ENCODE results near the gene SGTA. TPM values are rescaled to one million over a fixed set of nuclear protein-coding genes. Genes with fewer than 3 reads are reported as not detected.
A peak's percentile ranks its signal among the peaks of the same experiment; 100 is the strongest.

Gene SGTA
- 17.4 and 20.6 TPM in 2 replicates for total RNA-seq (2012; rRNA removed)
- polyA plus RNA-seq (2012; rRNA removed), result 72.9 and 89.7 TPM in 2 replicates
- polyA plus RNA-seq (2012; cell fraction: cytosol; rRNA removed), result 87.9 and 139 TPM in 2 replicates
- 60.8 and 101 TPM in 2 replicates for polyA plus RNA-seq (2012; cell fraction: nucleus; rRNA removed; ENCODE audit: low replicate concordance)
- percentile 64 among the genes with signal in this experiment for Bru-seq, nascent RNA
- BruChase-seq, experiment 1, labeled RNA remaining after a 6-hour chase, result percentile 74 among the genes with signal in this experiment
- percentile 65 among the genes with signal in this experiment for BruChase-seq, experiment 2, labeled RNA remaining after a 2-hour chase
- long read RNA-seq, transcript SGTA-201 (12 exons, 2,330 nt), result major isoform, 56 of 95 reads
- long read RNA-seq, partial matches to known transcripts, result 17 of 95 reads
- long read RNA-seq, other reads (novel, unspliced or antisense), result 22 of 95 reads

GRCh38 chr19:2782936-2783780 lies at the start of gene SGTA:
TSS of gene SGTA (minus strand) at chr19:2783273. CDS start at chr19:2769068, 14,205 bp downstream.
- no peak within 1 kb of the TSS for H3K18ac ChIP-seq (ENCODE audit: low read depth, low read length)
- H3K4me1 ChIP-seq (ENCODE audit: control insufficient read depth, insufficient read depth, low read length), result peaks cover 4% of the 10 kb centered on the region; the same call in 1 of the 2 replicates
- peak within 1 kb of the TSS; percentile 64 for H2AK5ac ChIP-seq (ENCODE audit: low read depth, low read length)
- no peaks in the 10 kb centered on the region for H3K9me3 ChIP-seq (ENCODE audit: control insufficient read depth, insufficient read depth, low read length)
- H4K5ac ChIP-seq (ENCODE audit: low read depth, low read length), result peak within 1 kb of the TSS; percentile 9; the same call in 1 of the 2 replicates
- ChIA-PET POLR2A (ENCODE audit: unreplicated experiment) (no interaction called here), CTCF (no interaction called here)
- no peaks in the 10 kb centered on the region for H3K9me1 ChIP-seq (ENCODE audit: insufficient read depth, low read length)
- peak within 1 kb of the TSS; percentile 58 for H3K27ac ChIP-seq (ENCODE audit: insufficient read depth, low read length)
- peak within 1 kb of the TSS; percentile 81 for H3K4me3 ChIP-seq (ENCODE audit: insufficient read depth, low read depth, low read length)
- peak within 1 kb of the TSS; percentile 83 for H3K4ac ChIP-seq (ENCODE audit: low read depth, low read length)
- H3K4me2 ChIP-seq (ENCODE audit: low read depth, low read length), result peak within 1 kb of the TSS; percentile 99
- intact Hi-C loops (cut with micrococcal nuclease), result loop anchor here (2.0 kb wide), 1 partner anchor 42 kb away; the partner anchor contains the start of gene SLC39A3
- in situ Hi-C loops (cut with MboI; ENCODE audit: low sequenced_read_pairs), result no loop called here
- H2AK9ac ChIP-seq (replicated peaks; ENCODE audit: low read depth, low read length, poor library complexity), result peak within 1 kb of the TSS; percentile 96
- DNase-seq (peak; percentile 99), ATAC-seq (ENCODE audit: low read depth) (peak; percentile 76)
- peaks cover 17 to 68% of the 10 kb centered on the region in 2 experiments; a peak in 3 of 4 replicates for H3K79me1 ChIP-seq (ENCODE audit: low read depth in 1 of 2, low read length in 2 of 2)
- peak within 1 kb of the TSS; percentile 25 for H2BK5ac ChIP-seq (ENCODE audit: low read depth, low read length, poor library complexity, severe bottlenecking)
- peak within 1 kb of the TSS; percentile 94 for H2AFZ ChIP-seq (replicated peaks; ENCODE audit: low read length, poor library complexity)
- no TSS peak for BruUV-seq (replicated peaks)
- H4K20me1 ChIP-seq (ENCODE audit: insufficient read depth, low read length), result peaks cover 48% of the 10 kb centered on the region
- H3K14ac ChIP-seq (replicated peaks; ENCODE audit: low read depth, low read length), result peak within 1 kb of the TSS; percentile 77
- H2BK15ac ChIP-seq (ENCODE audit: low read depth, low read length), result peak within 1 kb of the TSS; percentile 2; the same call in 1 of the 3 replicates
- peak within 1 kb of the TSS; percentile 50 to 96 for H4K8ac ChIP-seq (ENCODE audit: low read depth in 2 of 2, low read length in 2 of 2)
- H2BK120ac ChIP-seq (ENCODE audit: low read depth, low read length), result peak within 1 kb of the TSS; percentile 41; the same call in 1 of the 2 replicates
- H2BK20ac ChIP-seq (ENCODE audit: low read depth, low read length), result peak within 1 kb of the TSS; percentile 20; the same call in 1 of the 2 replicates
- 0% methylated on average over 17 of the region's 68 CpGs; no CpG with 5 or more reads in 1 of the 2 experiments for WGBS, 2 experiments (ENCODE audit: extremely low coverage in 2 of 2, insufficient read length in 1 of 2)
- H4K91ac ChIP-seq (ENCODE audit: insufficient read depth, low read depth, low read length), result peak within 1 kb of the TSS; percentile 56
- H3K9ac ChIP-seq (ENCODE audit: low read depth, low read length), result peak within 1 kb of the TSS; percentile 76
- dilution Hi-C loops (cut with HindIII; ENCODE audit: low sequenced_read_pairs, unreplicated experiment), result no loop called here
- H3K56ac ChIP-seq (ENCODE audit: extremely low read depth, insufficient read depth, low read length), result peak within 1 kb of the TSS; percentile 40; the same call in 1 of the 2 replicates
- H3K36me3 ChIP-seq (ENCODE audit: control insufficient read depth, insufficient read depth, low read length), result no peaks in the 10 kb centered on the region
- H3K23ac ChIP-seq (ENCODE audit: low read depth, low read length), result peak within 1 kb of the TSS; percentile 90
- H3K27me3 ChIP-seq (ENCODE audit: control insufficient read depth, insufficient read depth, low read length), result no peaks in the 10 kb centered on the region
- TF ChIP-seq RAD21 (IDR thresholded peaks at IDR 0.05; ENCODE audit: low read length) (no peak), RFX5 (IDR thresholded peaks at IDR 0.05; ENCODE audit: low read depth, low read length) (no peak), MAZ (IDR thresholded peaks at IDR 0.05; ENCODE audit: borderline replicate concordance, low read depth, low read length) (no peak), SMC3 (IDR thresholded peaks at IDR 0.05; ENCODE audit: low read depth, low read length) (no peak), POLR2A (IDR thresholded peaks at IDR 0.05; ENCODE audit: low read depth, low read length) (peak; percentile 73; the same call in 1 of the 2 replicates), BHLHE40 (IDR thresholded peaks at IDR 0.05; ENCODE audit: low read depth, low read length) (no peak), CHD1 (IDR thresholded peaks at IDR 0.05; ENCODE audit: low read depth, low read length) (no peak), MAFK (IDR thresholded peaks at IDR 0.05; ENCODE audit: low read depth, low read length) (no peak), CEBPB (IDR thresholded peaks at IDR 0.05; ENCODE audit: low read depth, low read length) (peak; percentile 98), ELK1 (IDR thresholded peaks at IDR 0.05; ENCODE audit: borderline replicate concordance, low read depth, low read length) (no peak), RCOR1 (IDR thresholded peaks at IDR 0.05; ENCODE audit: insufficient replicate concordance, low read length) (peak; percentile 35), NFE2L2 (IDR thresholded peaks at IDR 0.05; ENCODE audit: low read depth, low read length) (no peak), MXI1 (IDR thresholded peaks at IDR 0.05; ENCODE audit: borderline replicate concordance, low read depth, low read length) (peak; percentile 98)
- TF ChIP-seq, protein P1, sequence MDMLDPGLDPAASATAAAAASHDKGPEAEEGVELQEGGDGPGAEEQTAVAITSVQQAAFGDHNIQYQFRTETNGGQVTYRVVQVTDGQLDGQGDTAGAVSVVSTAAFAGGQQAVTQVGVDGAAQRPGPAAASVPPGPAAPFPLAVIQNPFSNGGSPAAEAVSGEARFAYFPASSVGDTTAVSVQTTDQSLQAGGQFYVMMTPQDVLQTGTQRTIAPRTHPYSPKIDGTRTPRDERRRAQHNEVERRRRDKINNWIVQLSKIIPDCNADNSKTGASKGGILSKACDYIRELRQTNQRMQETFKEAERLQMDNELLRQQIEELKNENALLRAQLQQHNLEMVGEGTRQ (IDR thresholded peaks at IDR 0.05; ENCODE audit: low read depth, low read length), result peak; percentile 100

All from IMR-90 (cell line).